K562 (cell line): Measurements from ENCODE around the gene ENO3. TPM values are rescaled to one million over a fixed set of nuclear protein-coding genes. Genes with fewer than 3 reads are reported as not detected.

Source experiments
- BMI1 ChIP-seq: fragments of 150-350 bp; IDR thresholded peaks from 2 replicates; pipeline ENCODE4 v1.6.1; 2014; ENCODE audit warnings: low read length
- ELF4 ChIP-seq: fragments of 450-650 bp; formaldehyde crosslinking; IDR thresholded peaks from 2 replicates; pipeline ENCODE4 v1.4.0; 2022; ENCODE audit warnings: missing genetic modification characterization
- FOS ChIP-seq: IDR thresholded peaks from 3 replicates; pipeline ENCODE4 v1.6.1; 2011; ENCODE audit not compliant: insufficient read length; ENCODE audit errors: extremely low read depth
- RB1 ChIP-seq: fragments of 450-650 bp; IDR thresholded peaks from 2 replicates; pipeline ENCODE4 v1.6.1; 2017; ENCODE audit warnings: low read depth, mild to moderate bottlenecking
- REST ChIP-seq, 2 experiments: fragments of 450-650 bp; formaldehyde crosslinking in 1 of 2; IDR thresholded peaks; 2 replicates each; pipeline versions ENCODE4 v1.4.0 to v1.6.1; 2014 to 2020; ENCODE audit warnings: mild to moderate bottlenecking in 2 of 2, borderline replicate concordance in 1 of 2, low read depth in 1 of 2
- RFX7 ChIP-seq: fragments of 250-450 bp; sonication (Bioruptor Pico); IDR thresholded peaks from 2 replicates; pipeline ENCODE4 v1.5.1; 2021; ENCODE audit warnings: mild to moderate bottlenecking
- TARDBP ChIP-seq: fragments of 450-650 bp; IDR thresholded peaks from 2 replicates; pipeline ENCODE4 v1.6.1; 2016
- TBP ChIP-seq: optimal IDR thresholded peaks from 2 replicates; pipeline ENCODE3; 2011; ENCODE audit warnings: low read depth, low read length, improper control_type of control experiment
- U2AF1 ChIP-seq: fragments of 200-400 bp; formaldehyde crosslinking; optimal IDR thresholded peaks from 2 replicates; pipeline ENCODE3; 2017; ENCODE audit warnings: mild to moderate bottlenecking, low read depth, low read length, moderate library complexity
- XRCC4 ChIP-seq: IDR thresholded peaks from one replicate; pipeline ENCODE4 v1.6.1; 2011; ENCODE audit not compliant: insufficient read depth, insufficient read length; ENCODE audit errors: extremely low read depth
- ZNF395 ChIP-seq: fragments of 200-800 bp; sonication (Bioruptor generic); IDR thresholded peaks from 2 replicates; pipeline ENCODE4 v1.6.1; 2017; ENCODE audit warnings: missing genetic modification characterization, missing compliant biosample characterization
- ZNF644 ChIP-seq: fragments of 200-800 bp; sonication (Bioruptor generic); IDR thresholded peaks from 2 replicates; pipeline ENCODE4 v1.6.1; 2016; ENCODE audit warnings: low read depth, missing genetic modification characterization, missing compliant biosample characterization
- polyA plus RNA-seq, 8 experiments: library from polyadenylated mRNA; depleted of rRNA in 4 of 8; stranded (reverse) in 5 of 8; unstranded in 3 of 8; fragments of >200 nt; fragmentation: Nextera tagmentation in 2 of 8; fragmentation: Illumina TruSeq in 1 of 8; extraction: Ambion mirVana in 2 of 8; extraction: Trizol in 1 of 8; gene quantifications; 2 replicates each; pipeline versions ENCODE4 v1.2.1 to v1.2.3, GENCODE V29; 2011 to 2014; ENCODE audit warnings: inconsistent platforms in 1 of 8, missing spikeins in 1 of 8
- total RNA-seq, 7 experiments: library from RNA; depleted of rRNA in 6 of 7; stranded (reverse); fragments of >200 nt in 6 of 7; fragmentation: Illumina TruSeq in 2 of 7; extraction: Trizol in 2 of 7; gene quantifications; 2 replicates each; pipeline versions ENCODE4 v1.2.1 to v1.2.3, GENCODE V29; 2011 to 2021; ENCODE audit warnings: low replicate concordance in 1 of 7
- TF ChIP-seq, protein P1 (sequence below), 2 experiments: IDR thresholded peaks; 2 replicates each; pipeline ENCODE4 v1.6.1; 2012; ENCODE audit warnings: improper control_type of control experiment in 2 of 2, low read depth in 2 of 2, low read length in 2 of 2, borderline replicate concordance in 1 of 2
- TF ChIP-seq, protein P2 (sequence below), 2 experiments: fragments of 450-650 bp in 1 of 2; sonication (generic) in 1 of 2; formaldehyde crosslinking; conservative IDR thresholded peaks; 2 replicates each; pipeline versions ENCODE4 v1.4.0 to v1.8.1; 2020 to 2022; ENCODE audit warnings: mild to moderate bottlenecking in 1 of 2, missing genetic modification reagents in 1 of 2

The ENO3 gene
- total and polyA plus RNA-seq, 9 of the 15 experiments (the other 6 are each of a cell fraction or from before 2014, with no cell fraction given) = 5.7 to 17.2 (median 9.9) TPM

DNA sequence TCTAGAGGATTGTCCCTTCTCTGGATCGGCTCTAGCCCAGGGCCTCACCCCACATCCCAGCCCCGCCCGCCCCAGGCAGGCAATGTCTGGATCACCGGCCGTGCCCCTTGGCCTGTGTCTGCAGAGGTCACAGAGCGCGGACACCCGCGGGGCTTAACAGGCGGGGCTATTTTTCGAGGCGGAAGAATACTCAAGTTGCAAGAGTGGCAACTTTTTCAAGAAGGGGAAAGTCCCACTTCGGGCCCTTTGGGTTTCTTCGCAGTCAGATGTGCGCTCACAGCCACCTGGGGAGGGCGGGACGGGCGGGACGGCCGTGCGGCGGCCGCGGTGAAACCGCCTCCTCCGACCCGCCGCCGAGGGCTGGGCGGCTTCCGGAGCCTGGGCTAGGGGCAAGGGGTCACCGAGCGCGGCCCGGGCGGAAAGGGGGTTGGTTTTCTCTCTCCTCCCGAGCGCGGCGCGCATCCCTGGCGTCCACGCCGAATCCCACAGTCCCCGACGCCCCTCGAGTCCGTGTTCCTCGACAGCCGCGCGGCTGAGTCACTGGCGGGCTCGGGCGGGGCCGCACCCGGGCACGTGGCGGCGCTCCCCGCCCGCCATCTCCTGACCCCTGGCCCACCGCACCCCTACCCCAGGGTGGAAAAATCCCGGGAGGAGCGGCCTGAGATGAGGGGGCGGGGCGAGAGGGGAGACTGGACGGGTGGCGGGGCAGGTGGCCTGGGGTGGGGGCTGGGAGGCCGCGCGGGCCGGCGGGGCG lies 1.4 kb upstream of the ENO3 start (continued):
- TF ChIP-seq REST (IDR thresholded peaks at IDR 0.05; ENCODE audit: borderline replicate concordance) (no peak), REST (CRISPR knock-in tag; IDR thresholded peaks at IDR 0.05; ENCODE audit: low read depth) (no peak), RB1 (peak; percentile 32; the same call in 1 of the 2 replicates), BMI1 (no peak), TARDBP (peak; percentile 63; the same call in 1 of the 2 replicates), ZNF644 (tag) (no peak), FOS (no peak), ELF4 (CRISPR knock-in tag) (no peak), U2AF1 (peak; percentile 22), TBP (peak; percentile 12), RFX7 (no peak), ZNF395 (no peak; the same call in none of the 2 replicates), XRCC4 (no peak)
- TF ChIP-seq, protein P1, sequence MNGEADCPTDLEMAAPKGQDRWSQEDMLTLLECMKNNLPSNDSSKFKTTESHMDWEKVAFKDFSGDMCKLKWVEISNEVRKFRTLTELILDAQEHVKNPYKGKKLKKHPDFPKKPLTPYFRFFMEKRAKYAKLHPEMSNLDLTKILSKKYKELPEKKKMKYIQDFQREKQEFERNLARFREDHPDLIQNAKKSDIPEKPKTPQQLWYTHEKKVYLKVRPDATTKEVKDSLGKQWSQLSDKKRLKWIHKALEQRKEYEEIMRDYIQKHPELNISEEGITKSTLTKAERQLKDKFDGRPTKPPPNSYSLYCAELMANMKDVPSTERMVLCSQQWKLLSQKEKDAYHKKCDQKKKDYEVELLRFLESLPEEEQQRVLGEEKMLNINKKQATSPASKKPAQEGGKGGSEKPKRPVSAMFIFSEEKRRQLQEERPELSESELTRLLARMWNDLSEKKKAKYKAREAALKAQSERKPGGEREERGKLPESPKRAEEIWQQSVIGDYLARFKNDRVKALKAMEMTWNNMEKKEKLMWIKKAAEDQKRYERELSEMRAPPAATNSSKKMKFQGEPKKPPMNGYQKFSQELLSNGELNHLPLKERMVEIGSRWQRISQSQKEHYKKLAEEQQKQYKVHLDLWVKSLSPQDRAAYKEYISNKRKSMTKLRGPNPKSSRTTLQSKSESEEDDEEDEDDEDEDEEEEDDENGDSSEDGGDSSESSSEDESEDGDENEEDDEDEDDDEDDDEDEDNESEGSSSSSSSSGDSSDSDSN (IDR thresholded peaks at IDR 0.05; ENCODE audit: borderline replicate concordance in 1 of 2, low read depth in 2 of 2, low read length in 2 of 2) = no peak; a peak in 1 of 4 replicates
- TF ChIP-seq, protein P2, sequence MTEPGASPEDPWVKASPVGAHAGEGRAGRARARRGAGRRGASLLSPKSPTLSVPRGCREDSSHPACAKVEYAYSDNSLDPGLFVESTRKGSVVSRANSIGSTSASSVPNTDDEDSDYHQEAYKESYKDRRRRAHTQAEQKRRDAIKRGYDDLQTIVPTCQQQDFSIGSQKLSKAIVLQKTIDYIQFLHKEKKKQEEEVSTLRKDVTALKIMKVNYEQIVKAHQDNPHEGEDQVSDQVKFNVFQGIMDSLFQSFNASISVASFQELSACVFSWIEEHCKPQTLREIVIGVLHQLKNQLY (CRISPR knock-in tag; conservative IDR thresholded peaks at IDR 0.05) = no peak
